Measurements from ENCODE around the gene ITGA2. TPM values are rescaled to one million over a fixed set of nuclear protein-coding genes. Genes with fewer than 3 reads are reported as not detected.

ITGA2 gene
- total RNA-seq, 1 donor from 2014 or later: 0.30 TPM

- Mint-ChIP-seq H3K4me1 (ENCODE audit: unreplicated experiment) (no peaks in the 10 kb centered on the region), H3K27ac (ENCODE audit: unreplicated experiment) (no peak overlapping the region), H3K4me3 (ENCODE audit: unreplicated experiment) (no peak overlapping the region), H3K36me3 (ENCODE audit: unreplicated experiment) (no peaks in the 10 kb centered on the region), H3K27me3 (ENCODE audit: unreplicated experiment) (peaks cover 4% of the 10 kb centered on the region), H3K9me3 (ENCODE audit: unreplicated experiment) (no peaks in the 10 kb centered on the region)
- no peak for DNase-seq (ENCODE audit: extremely low spot score, unreplicated experiment)
- no peak for TF ChIP-seq CTCF (IDR thresholded peaks at IDR 0.05)
Observed at GRCh38 chr5:53048248-53048647, 59.1 kb downstream of the ITGA2 start.

GRCh38 chr5:53052499-53052898 is 63.3 kb downstream of the ITGA2 start:
- peaks cover 3% of the 10 kb centered on the region for H3K27me3 Mint-ChIP-seq (ENCODE audit: unreplicated experiment)
- no peaks in the 10 kb centered on the region for H3K9me3 Mint-ChIP-seq (ENCODE audit: unreplicated experiment)
- H3K36me3 Mint-ChIP-seq (ENCODE audit: unreplicated experiment): no peaks in the 10 kb centered on the region
- DNase-seq (ENCODE audit: extremely low spot score, unreplicated experiment): no peak
- H3K4me1 Mint-ChIP-seq (ENCODE audit: unreplicated experiment): no peaks in the 10 kb centered on the region
- no peak overlapping the region for H3K4me3 Mint-ChIP-seq (ENCODE audit: unreplicated experiment)
- H3K27ac Mint-ChIP-seq (ENCODE audit: unreplicated experiment): no peak overlapping the region
- no peak for TF ChIP-seq CTCF (IDR thresholded peaks at IDR 0.05)

GRCh38 chr5:53053364-53053763 is 64.2 kb downstream of the ITGA2 start:
- Mint-ChIP-seq H3K4me1 (ENCODE audit: unreplicated experiment) (no peaks in the 10 kb centered on the region), H3K4me3 (ENCODE audit: unreplicated experiment) (no peak overlapping the region), H3K36me3 (ENCODE audit: unreplicated experiment) (no peaks in the 10 kb centered on the region), H3K27me3 (ENCODE audit: unreplicated experiment) (peaks cover 9% of the 10 kb centered on the region), H3K9me3 (ENCODE audit: unreplicated experiment) (no peaks in the 10 kb centered on the region), H3K27ac (ENCODE audit: unreplicated experiment) (no peak overlapping the region)
- no peak for TF ChIP-seq CTCF (IDR thresholded peaks at IDR 0.05)
- DNase-seq (ENCODE audit: extremely low spot score, unreplicated experiment): no peak

- no peak overlapping the region for H3K4me3 Mint-ChIP-seq (ENCODE audit: unreplicated experiment)
- no peak for DNase-seq (ENCODE audit: extremely low spot score, unreplicated experiment)
- H3K27ac Mint-ChIP-seq (ENCODE audit: unreplicated experiment): no peak overlapping the region
- no peaks in the 10 kb centered on the region for H3K9me3 Mint-ChIP-seq (ENCODE audit: unreplicated experiment)
- H3K4me1 Mint-ChIP-seq (ENCODE audit: unreplicated experiment): no peaks in the 10 kb centered on the region
- no peaks in the 10 kb centered on the region for H3K36me3 Mint-ChIP-seq (ENCODE audit: unreplicated experiment)
- no peak for TF ChIP-seq CTCF (IDR thresholded peaks at IDR 0.05)
- peaks cover 19% of the 10 kb centered on the region for H3K27me3 Mint-ChIP-seq (ENCODE audit: unreplicated experiment)
Observed at GRCh38 chr5:53055365-53055764, 66.2 kb downstream of the ITGA2 start.

GRCh38 chr5:53059281-53059680 is 70.1 kb downstream of the ITGA2 start:
- H3K27ac Mint-ChIP-seq (ENCODE audit: unreplicated experiment): no peak overlapping the region
- no peak overlapping the region for H3K4me3 Mint-ChIP-seq (ENCODE audit: unreplicated experiment)
- no peak for TF ChIP-seq CTCF (IDR thresholded peaks at IDR 0.05)
- no peaks in the 10 kb centered on the region for H3K36me3 Mint-ChIP-seq (ENCODE audit: unreplicated experiment)
- H3K4me1 Mint-ChIP-seq (ENCODE audit: unreplicated experiment): no peaks in the 10 kb centered on the region
- no peak for DNase-seq (ENCODE audit: extremely low spot score, unreplicated experiment)
- H3K9me3 Mint-ChIP-seq (ENCODE audit: unreplicated experiment): no peaks in the 10 kb centered on the region
- H3K27me3 Mint-ChIP-seq (ENCODE audit: unreplicated experiment): peaks cover 19% of the 10 kb centered on the region

Measured in osteocyte (in vitro differentiated cells).